HEK293T (cell line): Measurements from ENCODE around the gene TIAM1.

Experiments
- CTBP1 ChIP-seq: fragments of 450-650 bp; IDR thresholded peaks from 2 replicates; pipeline ENCODE4 v1.6.1; 2016; ENCODE audit warnings: borderline replicate concordance
- FOXA1 ChIP-seq: fragments of 450-650 bp; IDR thresholded peaks from 2 replicates; pipeline ENCODE4 v1.6.1; 2016; ENCODE audit warnings: mild to moderate bottlenecking
- FOXM1 ChIP-seq: fragments of 450-650 bp; IDR thresholded peaks from 2 replicates; pipeline ENCODE4 v1.6.1; 2017; ENCODE audit warnings: mild to moderate bottlenecking, borderline replicate concordance
- HDGF ChIP-seq: fragments of 450-650 bp; IDR thresholded peaks from 2 replicates; pipeline ENCODE4 v1.6.1; 2017; ENCODE audit warnings: antibody characterized with exemption, borderline replicate concordance
- L3MBTL2 ChIP-seq: fragments of 450-650 bp; conservative IDR thresholded peaks from 2 replicates; pipeline ENCODE4 v1.6.1; 2016; ENCODE audit warnings: mild to moderate bottlenecking
- LEF1 ChIP-seq: fragments of 450-650 bp; IDR thresholded peaks from 2 replicates; pipeline ENCODE4 v1.6.1; 2017; ENCODE audit warnings: mild to moderate bottlenecking, borderline replicate concordance
- NFRKB ChIP-seq: fragments of 450-650 bp; IDR thresholded peaks from 2 replicates; pipeline ENCODE4 v1.6.1; 2016; ENCODE audit warnings: mild to moderate bottlenecking, moderate library complexity
- PKNOX1 ChIP-seq: fragments of 450-650 bp; IDR thresholded peaks from 2 replicates; pipeline ENCODE4 v1.6.1; 2016
- SP1 ChIP-seq: fragments of 450-650 bp; IDR thresholded peaks from 2 replicates; pipeline ENCODE4 v1.6.1; 2017

GRCh38 chr21:31233711-31234110 lies 110.3 kb downstream of the TIAM1 start:
- TF ChIP-seq FOXM1 = no peak
- no peak for TF ChIP-seq FOXA1
- TF ChIP-seq SP1 = no peak
- TF ChIP-seq PKNOX1 = no peak
- no peak for TF ChIP-seq L3MBTL2
- TF ChIP-seq NFRKB = no peak
- no peak for TF ChIP-seq HDGF
- no peak for TF ChIP-seq CTBP1
- TF ChIP-seq LEF1 = no peak
